Muscle of back (tissue), 11 donors: ENCODE results near the gene SCFD2. TPM values are rescaled to one million over a fixed set of nuclear protein-coding genes. Genes with fewer than 3 reads are reported as not detected.

Experiments
- DNase-seq, 3 donors: peaks; one replicate each; pipeline versions ENCODE4 v3.0.0 to v3.0.0-alpha.2; 2013
- polyA plus RNA-seq, 10 donors: library from polyadenylated mRNA; unstranded; fragments of 120-200 nt; gene quantifications; one replicate each; pipeline ENCODE4 v1.2.1, GENCODE V29; 2013; ENCODE audit not compliant: insufficient read length in 10 of 10

The SCFD2 gene
- polyA plus RNA-seq, 10 donors: 9.9 to 13.4 (median 11.3) TPM

DNA sequence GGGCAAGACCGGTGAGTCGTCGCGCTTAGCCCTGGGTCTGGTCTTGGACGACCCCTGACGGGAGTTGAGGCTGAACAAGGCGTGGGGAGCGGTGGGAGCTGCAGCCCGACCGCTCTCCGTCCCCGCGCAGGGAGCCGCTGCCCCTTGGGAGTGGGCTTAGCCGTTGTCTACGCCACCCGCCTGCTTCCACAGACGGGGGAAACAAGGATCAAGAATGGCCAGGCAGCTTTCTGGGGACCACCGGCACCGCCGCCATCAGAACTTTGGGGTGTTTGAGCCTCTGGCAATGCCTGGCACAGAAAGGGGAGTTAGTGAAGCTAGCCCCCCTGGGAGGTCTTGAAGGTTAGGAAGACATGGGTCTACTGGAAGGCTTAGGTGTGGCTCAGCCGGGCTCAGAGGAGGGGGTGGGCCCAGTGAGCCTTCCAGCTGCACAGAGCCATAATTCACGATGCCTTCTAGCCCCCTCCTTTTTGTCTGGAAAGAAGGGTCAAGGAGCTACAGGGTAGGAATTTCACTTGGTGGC lies 503.2 kb downstream of the SCFD2 start:
- no peak for DNase-seq

DNA sequence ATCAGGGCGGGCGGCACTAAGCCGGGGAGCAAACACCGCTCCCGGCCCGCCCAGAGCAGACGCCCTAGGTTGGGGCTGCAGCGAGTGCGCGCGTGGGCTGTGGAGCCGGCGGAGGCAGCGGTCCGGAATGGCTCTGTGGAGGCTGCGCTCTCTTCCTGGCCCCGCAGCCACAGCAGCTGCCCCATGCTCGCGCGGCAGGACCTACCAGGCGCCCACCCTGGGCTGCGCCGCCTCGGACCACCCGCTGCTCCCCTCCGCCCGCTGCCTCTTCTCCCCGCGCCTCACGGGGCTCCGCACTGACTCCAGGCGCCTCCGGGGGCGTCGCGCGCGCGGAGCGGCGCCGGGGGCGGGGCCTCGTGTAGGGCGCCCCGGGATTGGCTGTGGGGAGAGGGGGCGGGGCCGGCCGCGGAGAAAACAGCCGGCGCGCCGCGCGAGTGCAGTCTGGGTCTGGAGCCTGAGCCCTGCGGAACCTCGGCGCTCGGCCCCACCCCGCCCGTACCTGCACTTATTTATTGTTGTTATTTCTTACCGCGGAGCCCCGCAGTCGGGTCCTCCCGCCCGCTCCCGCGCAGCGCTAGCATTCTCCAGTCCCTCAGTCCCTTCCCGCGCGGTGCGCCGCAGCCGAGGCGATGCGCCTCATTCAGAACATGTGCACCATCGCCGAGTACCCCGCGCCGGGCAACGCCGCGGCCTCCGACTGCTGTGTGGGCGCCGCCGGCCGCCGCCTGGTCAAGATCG lies 503.8 kb downstream of the SCFD2 start, which contains the start of gene RASL11B:
Gene RASL11B, plus strand, starts transcription at position 439 of the 738 bp plus-strand sequence. Its CDS starts 191 bp downstream, at position 630.
- DNase-seq: peak; percentile 82 to 95 (median 91)

DNA sequence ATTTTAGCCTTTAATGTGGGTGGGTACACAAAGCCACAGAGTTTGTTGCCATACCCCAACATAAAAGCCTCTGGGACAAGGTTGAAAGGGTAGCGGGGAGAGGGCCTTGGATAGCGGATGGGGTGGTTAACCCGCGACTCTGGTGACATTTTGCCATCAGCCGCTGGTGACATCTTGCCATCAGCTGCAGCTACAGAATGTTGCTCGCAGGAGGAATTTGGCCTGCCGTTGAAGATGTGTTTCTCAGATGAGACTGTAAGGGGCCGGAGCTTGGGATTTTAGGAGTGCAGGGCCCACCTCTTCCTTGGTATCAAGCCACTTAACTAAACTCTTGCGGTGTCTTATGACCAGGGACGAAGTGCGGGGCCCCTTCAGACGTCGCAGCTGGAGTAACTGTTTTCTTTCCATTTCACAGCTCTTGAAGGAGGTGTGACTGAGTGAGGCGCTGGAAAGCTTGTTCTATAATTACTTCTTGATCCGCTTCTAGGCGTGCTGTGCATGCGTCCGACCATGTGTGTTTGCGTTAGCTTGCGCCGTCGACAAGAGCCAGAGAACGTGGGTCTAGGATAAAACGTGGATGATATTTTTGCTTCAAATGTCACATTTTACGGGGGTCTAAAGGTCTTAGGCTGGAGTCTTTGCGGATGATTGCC lies 504.6 kb downstream of the SCFD2 start:
- DNase-seq: no peak

DNA sequence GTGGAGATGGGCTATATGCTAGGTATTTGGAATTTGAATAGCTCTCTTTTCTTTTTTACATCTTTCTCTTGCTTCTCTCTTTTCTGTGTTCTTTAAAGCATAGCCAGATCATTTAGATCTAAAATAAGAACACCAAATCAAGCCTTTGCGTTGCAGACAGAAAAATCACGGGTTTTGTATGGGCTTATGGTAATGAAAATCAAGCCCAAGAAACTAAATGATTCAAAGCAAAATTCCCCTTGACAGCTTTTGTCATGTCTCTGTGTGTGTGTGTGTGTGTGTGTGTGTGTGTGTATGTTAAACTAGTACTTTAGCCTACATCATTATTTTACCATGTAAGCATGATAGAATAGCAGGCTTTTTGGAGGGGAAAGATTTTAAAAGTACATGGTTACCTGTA lies 505.5 kb downstream of the SCFD2 start:
- no peak for DNase-seq

DNA sequence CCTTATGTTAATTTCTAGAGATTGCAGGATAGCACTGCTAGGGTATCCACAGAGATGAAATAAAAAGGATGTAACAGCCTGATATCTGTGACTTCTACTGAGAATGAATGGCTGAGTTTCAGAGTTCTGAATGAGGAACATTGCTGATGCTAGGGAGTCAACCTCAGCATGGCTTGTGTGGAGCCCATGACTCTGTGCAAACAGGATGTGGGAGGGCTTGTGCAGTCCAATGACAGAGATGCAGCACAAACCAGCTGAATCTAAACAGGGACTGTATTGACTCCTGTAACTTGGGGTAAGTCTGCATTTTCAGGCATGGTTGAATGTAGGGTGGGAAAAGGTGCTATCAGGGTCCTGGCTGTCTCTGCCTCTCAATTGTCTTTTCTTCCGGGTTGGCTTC lies 509.1 kb downstream of the SCFD2 start:
- DNase-seq: no peak

- peak in 1 of 3 donors; percentile 76 for DNase-seq
Observed at GRCh38 chr4:52853351-52853750, 512.5 kb downstream of the SCFD2 start.

DNA sequence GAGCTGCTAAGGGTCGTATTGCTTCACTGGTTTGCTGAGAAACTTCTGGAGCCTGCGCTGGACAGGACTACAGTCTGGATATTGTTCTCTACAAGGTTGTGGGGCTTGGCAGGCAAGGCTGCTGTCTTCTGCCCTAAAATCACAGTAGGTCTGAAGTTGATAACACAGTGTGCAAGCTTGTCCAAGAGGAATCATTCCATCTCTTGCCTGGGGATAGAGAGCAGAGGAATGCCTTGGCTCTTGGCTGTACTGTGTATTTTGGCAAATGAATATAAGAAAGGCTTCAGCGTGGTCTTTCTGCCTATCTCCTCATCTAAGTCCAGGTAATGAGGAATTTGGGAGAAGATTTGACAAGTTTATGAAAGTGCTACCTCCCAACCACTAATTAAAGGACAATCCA lies 513.1 kb downstream of the SCFD2 start:
- no peak for DNase-seq

DNA sequence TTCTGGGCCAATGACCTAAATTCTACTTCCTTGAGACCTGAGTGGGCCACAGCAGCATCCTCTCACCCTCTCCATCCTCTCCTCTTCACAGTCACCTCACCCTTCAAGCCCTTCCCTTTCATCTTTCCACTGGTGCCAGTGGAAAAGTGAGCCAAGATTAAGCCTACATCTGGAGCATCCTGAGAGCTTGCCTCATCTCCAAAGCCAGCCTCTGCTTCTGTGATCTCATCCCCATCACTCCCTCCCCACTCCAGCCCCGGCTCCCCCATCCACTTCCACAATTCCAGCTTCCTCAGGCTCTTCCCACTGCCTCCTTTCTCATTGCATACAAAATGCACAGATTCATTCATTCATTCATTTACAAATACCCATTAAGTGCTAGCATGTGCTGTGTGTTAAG lies 513.8 kb downstream of the SCFD2 start:
- no peak for DNase-seq

DNA sequence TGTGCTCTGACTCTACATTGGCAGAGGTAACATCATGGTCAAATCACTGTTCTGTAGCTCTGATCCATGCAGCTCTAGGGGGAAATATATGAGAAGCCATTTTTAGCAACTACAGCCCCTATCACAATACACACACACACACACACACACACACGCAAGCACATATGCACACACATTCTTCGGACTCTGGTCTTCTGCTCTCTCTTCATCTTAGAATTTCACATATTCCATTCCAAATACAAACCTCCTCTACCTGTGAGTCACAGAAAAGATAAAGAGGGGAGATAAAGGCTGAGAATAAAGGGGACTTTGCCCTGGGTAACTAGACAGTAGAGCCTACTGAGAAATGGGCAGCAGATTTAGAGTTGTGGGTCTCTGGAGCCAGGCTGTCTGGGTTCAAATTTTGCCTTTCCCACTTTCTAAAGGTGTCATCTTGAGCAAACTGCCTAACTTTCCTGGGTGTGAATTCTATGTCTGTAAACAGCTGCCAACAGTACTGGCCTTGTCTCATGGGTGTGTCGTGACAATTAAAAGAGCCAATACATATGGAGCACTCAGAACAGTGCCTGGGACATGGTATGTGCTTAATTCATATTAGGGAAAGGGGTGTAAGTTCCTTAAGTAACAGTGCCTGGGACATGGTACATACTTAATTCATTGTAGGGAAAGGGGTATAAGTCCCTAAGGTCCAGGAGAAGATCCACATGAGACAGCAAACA lies 515.3 kb downstream of the SCFD2 start:
- no peak for DNase-seq

- no peak for DNase-seq
Observed at GRCh38 chr4:52848254-52848653, 517.6 kb downstream of the SCFD2 start.

- DNase-seq: no peak
Observed at GRCh38 chr4:52846502-52846901, 519.4 kb downstream of the SCFD2 start.

DNA sequence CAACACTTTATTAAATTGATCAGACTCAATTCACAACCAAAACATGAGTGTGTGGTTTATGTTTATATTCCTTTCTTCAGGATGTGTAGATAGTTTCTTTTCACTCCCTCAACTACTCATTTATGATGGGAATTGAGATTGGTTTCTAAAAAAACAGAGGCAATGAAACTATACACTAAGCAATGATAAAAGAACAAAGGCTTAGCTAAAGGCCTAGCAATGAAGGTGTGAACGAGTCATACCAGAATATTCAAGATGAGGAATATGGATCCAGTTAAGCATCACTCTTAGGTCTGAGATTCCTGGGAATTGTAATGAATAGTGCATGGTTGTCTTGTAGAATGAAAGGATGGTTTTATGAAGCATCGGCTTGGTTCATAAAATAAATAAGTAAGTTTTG lies 521.3 kb downstream of the SCFD2 start:
- DNase-seq: no peak

- DNase-seq: no peak
Observed at GRCh38 chr4:52843958-52844357, 521.9 kb downstream of the SCFD2 start.

- DNase-seq: no peak
Observed at GRCh38 chr4:52843351-52843750, 522.5 kb downstream of the SCFD2 start.

GRCh38 chr4:52842792-52843191 lies 523.1 kb downstream of the SCFD2 start:
- DNase-seq: no peak

DNA sequence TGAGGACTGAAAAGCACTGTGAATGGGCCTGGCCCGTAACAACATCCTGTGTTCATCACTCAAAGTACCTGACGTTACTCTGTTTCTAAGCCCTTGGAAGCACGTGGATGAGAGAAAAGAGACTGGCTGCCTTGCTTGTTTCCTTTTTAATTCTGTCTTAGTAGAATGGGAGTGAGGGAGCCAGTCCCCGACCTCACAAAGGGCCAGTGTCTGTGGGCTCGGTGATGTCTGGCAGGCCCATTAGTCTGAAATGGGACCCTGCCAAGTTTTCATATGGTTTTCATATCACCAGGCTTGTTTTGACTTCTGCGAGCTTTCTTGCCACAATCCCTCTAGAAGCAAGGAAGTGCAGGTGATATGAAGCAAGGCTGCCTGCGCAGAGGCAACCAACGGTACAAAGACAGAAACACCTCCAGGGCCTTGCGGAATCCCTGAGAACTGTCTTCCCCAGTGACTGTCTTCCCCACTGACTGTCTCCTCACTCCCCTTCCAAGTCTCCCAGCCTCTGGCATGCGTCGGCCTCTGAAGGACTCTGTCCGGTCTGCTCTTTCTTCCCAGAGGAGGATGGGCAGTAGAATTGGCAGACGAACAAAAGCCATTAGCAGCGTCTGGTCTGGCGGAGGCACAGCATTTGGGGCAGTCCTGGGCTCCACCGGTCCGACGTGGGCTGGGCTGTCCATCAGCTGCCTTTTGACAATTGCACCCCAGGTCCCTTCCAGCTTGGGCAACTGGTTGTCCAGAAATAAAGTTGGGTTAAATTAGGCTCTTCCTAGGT lies 524.0 kb downstream of the SCFD2 start:
- DNase-seq: peak in 2 of 3 donors; percentile 57 to 76

- DNase-seq: no peak
Observed at GRCh38 chr4:52840531-52841370, 525.1 kb downstream of the SCFD2 start.

- peak in 1 of 3 donors; percentile 57 for DNase-seq
Observed at GRCh38 chr4:52838729-52839586, 526.9 kb downstream of the SCFD2 start.

GRCh38 chr4:52837716-52838558 lies 527.9 kb downstream of the SCFD2 start:
- DNase-seq: no peak
